Fibroblast of lung (primary cell): ENCODE data around the gene C1QTNF12. TPM values are rescaled to one million over a fixed set of nuclear protein-coding genes. Genes with fewer than 3 reads are reported as not detected.

Experiments
- DNase-seq, 2 donors: peaks; one replicate each; pipeline versions ENCODE4 v3.0.0 to v3.0.0-alpha.2; 2010; ENCODE audit warnings: low read depth in 2 of 2
- H2AFZ ChIP-seq: 2 replicates; pipeline ENCODE4 v1.5.1; 2012; ENCODE audit warnings: low read length, control low read depth, inconsistent platforms
- H3K27ac ChIP-seq: 2 replicates; pipeline ENCODE4 v1.5.1; 2011; ENCODE audit warnings: low read length, control low read depth; ENCODE audit not compliant: insufficient read depth
- H3K27me3 ChIP-seq: 2 replicates; pipeline ENCODE4 v1.5.1; 2011; ENCODE audit warnings: mild to moderate bottlenecking, low read length; ENCODE audit not compliant: control insufficient read depth, insufficient read depth
- H3K36me3 ChIP-seq: 2 replicates; pipeline ENCODE4 v1.5.1; 2011; ENCODE audit warnings: low read length; ENCODE audit not compliant: control insufficient read depth, insufficient read depth
- H3K4me1 ChIP-seq: 2 replicates; pipeline ENCODE4 v1.5.1; 2011; ENCODE audit warnings: low read length; ENCODE audit not compliant: control insufficient read depth, insufficient read depth; ENCODE audit errors: extremely low read depth
- H3K4me2 ChIP-seq: 2 replicates; pipeline ENCODE4 v1.5.1; 2011; ENCODE audit warnings: low read length, control low read depth; ENCODE audit not compliant: insufficient read depth; ENCODE audit errors: extremely low read depth
- H3K4me3 ChIP-seq, 4 experiments: fragments of 200-600 bp in 1 of 4; sonication (generic) in 1 of 4; replicated peaks in 1 of 4; 2 replicates each; pipeline ENCODE4 v1.5.1; 2011 to 2016; ENCODE audit warnings: low read length in 4 of 4, low read depth in 3 of 4, mild to moderate bottlenecking in 3 of 4, control low read depth in 2 of 4, inconsistent platforms in 1 of 4, mixed read lengths in 1 of 4; ENCODE audit not compliant: insufficient read depth in 1 of 4; ENCODE audit errors: control extremely low read depth in 1 of 4
- H3K79me2 ChIP-seq: 2 replicates; pipeline ENCODE4 v1.5.1; 2012; ENCODE audit warnings: mild to moderate bottlenecking, low read length, inconsistent platforms; ENCODE audit not compliant: control insufficient read depth, insufficient read depth
- H3K9ac ChIP-seq: 2 replicates; pipeline ENCODE4 v1.5.1; 2011; ENCODE audit warnings: mild to moderate bottlenecking, low read length, control low read depth; ENCODE audit not compliant: insufficient read depth
- H3K9me3 ChIP-seq: 2 replicates; pipeline ENCODE4 v1.5.1; 2012; ENCODE audit warnings: low read depth, low read length; ENCODE audit not compliant: control insufficient read depth, insufficient read depth
- H4K20me1 ChIP-seq: 2 replicates; pipeline ENCODE4 v1.5.1; 2011; ENCODE audit warnings: low read length; ENCODE audit not compliant: control insufficient read depth, insufficient read depth; ENCODE audit errors: extremely low read depth
- CTCF ChIP-seq, 2 donors: IDR thresholded peaks in 1 of 2; conservative IDR thresholded peaks in 1 of 2; 1 replicate in 1 of 2; 2 replicates in 1 of 2; pipeline ENCODE4 v1.5.1; 2011 to 2012; ENCODE audit warnings: low read length in 2 of 2, control low read depth in 1 of 2, inconsistent platforms in 1 of 2, low read depth in 1 of 2, mild to moderate bottlenecking in 1 of 2
- EZH2 ChIP-seq: IDR thresholded peaks from 2 replicates; pipeline ENCODE4 v1.5.1; 2012; ENCODE audit warnings: low read length, control low read depth, mild to moderate bottlenecking; ENCODE audit errors: missing control alignments
- polyA plus RNA-seq, 2 donors: library from polyadenylated mRNA; depleted of rRNA in 1 of 2; stranded (reverse) in 1 of 2; unstranded in 1 of 2; fragments of >200 nt; gene quantifications; 2 replicates each; pipeline ENCODE4 v1.2.1, GENCODE V29; 2011 to 2012; ENCODE audit warnings: missing spikeins in 1 of 2
- total RNA-seq: library from RNA; depleted of rRNA; stranded (reverse); fragments of >200 nt; gene quantifications from 2 replicates; pipeline ENCODE4 v1.2.1, GENCODE V29; 2014

C1QTNF12 gene
- total and polyA plus RNA-seq, 2 donors (not counting 1 experiment from before 2014, with no cell fraction given): 0.27 to 4.1 TPM

- H3K4me3 ChIP-seq: no peak overlapping the region
- DNase-seq: no peak
- no peak overlapping the region for H2AFZ ChIP-seq
- H3K27ac ChIP-seq: peak overlapping the region; percentile 23
- H3K79me2 ChIP-seq: peaks cover 45% of the 10 kb centered on the region
- no peaks in the 10 kb centered on the region for H3K27me3 ChIP-seq
- peaks cover 41% of the 10 kb centered on the region for H3K36me3 ChIP-seq
- no peaks in the 10 kb centered on the region for H4K20me1 ChIP-seq
- peaks cover 9% of the 10 kb centered on the region for H3K4me1 ChIP-seq
- no peak overlapping the region for H3K4me2 ChIP-seq
- no peaks in the 10 kb centered on the region for H3K9me3 ChIP-seq
- no peak overlapping the region for H3K9ac ChIP-seq
- TF ChIP-seq CTCF (conservative IDR thresholded peaks at IDR 0.05 in 1 of 2, IDR thresholded peaks at IDR 0.05 in 1 of 2; ENCODE audit: low read depth in 1 of 2, low read length in 2 of 2) (no peak), EZH2 (no peak)
Observed at GRCh38 chr1:1259540-1259939, 13.0 kb upstream of the C1QTNF12 start.

DNA sequence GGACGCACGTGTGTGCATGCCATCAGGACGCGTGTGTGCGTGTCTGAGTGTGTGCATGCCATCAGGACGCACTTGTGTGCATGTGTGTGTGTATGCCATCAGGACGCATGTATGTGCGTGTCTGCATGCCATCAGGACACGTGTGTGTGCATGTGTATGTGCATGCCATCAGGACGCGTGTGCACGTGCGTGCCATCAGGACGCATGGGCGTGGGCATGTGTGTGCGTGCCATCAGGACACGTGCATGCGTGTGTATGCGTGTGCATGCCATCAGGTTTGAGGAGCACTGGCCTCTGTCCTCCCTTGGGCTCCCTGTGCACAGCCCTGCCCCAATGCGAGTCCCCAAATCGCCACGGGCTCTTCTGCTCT is 12.6 kb upstream of the C1QTNF12 start:
- Histone ChIP-seq H3K4me3 (no peak overlapping the region), H3K4me1 (peaks cover 5% of the 10 kb centered on the region), H2AFZ (no peak overlapping the region), H4K20me1 (no peaks in the 10 kb centered on the region), H3K9me3 (no peaks in the 10 kb centered on the region), H3K79me2 (peaks cover 43% of the 10 kb centered on the region), H3K36me3 (peaks cover 42% of the 10 kb centered on the region), H3K9ac (no peak overlapping the region), H3K27me3 (no peaks in the 10 kb centered on the region), H3K27ac (no peak overlapping the region), H3K4me2 (no peak overlapping the region)
- DNase-seq: no peak
- TF ChIP-seq EZH2: no peak

DNA sequence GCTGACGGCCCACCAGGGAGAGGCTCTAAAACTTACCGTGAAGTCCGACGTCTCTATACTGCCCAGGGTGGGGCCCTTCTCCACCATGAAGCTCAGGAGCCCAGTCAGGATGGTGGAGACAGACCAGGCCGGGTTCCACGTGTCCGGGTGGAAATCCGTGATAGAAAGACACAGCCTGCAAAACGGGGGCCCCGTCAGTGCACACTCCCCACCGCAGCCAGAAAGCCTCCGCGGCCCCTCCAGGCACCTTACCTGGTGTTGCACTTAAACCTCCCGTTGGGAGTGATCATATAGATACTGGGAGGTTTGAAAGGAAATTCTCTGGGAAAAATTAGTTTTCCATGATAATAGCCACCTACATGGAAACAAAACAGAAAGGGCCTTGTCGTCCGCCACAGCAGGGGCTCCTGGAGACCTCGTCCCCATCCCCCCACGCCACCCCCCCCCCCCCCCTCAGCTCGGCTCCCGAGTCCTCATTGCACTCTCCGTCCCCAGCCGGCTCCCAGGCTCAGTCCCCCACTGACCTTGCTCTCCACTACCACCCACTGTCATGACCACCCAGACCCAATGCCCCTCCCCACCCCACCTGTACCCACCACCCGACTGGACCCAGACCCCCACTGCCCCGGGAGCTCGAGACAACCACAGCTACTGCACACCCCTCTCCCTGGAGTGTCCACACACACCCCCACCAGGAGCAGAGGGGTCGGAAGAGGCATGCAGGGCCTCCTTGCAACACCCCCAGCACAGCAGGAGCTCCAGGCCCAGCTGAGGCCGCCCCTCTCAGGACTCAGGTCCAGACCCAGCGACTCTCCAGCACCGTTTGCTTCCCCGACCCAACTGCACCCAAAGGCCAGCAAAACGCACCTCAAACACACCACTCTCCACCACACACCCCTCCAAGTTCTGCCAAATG is 10.7 kb upstream of the C1QTNF12 start:
- no peak overlapping the region for H3K4me2 ChIP-seq
- H3K4me1 ChIP-seq: peaks cover 2% of the 10 kb centered on the region
- H3K9me3 ChIP-seq: no peaks in the 10 kb centered on the region
- no peak overlapping the region for H3K4me3 ChIP-seq
- H3K36me3 ChIP-seq: peaks cover 37% of the 10 kb centered on the region
- no peak for DNase-seq
- no peak overlapping the region for H2AFZ ChIP-seq
- no peaks in the 10 kb centered on the region for H3K27me3 ChIP-seq
- peaks cover 26% of the 10 kb centered on the region for H3K79me2 ChIP-seq
- H3K9ac ChIP-seq: no peak overlapping the region
- peak overlapping the region; percentile 14 for H3K27ac ChIP-seq
- H4K20me1 ChIP-seq: no peaks in the 10 kb centered on the region
- TF ChIP-seq EZH2 (no peak), CTCF (conservative IDR thresholded peaks at IDR 0.05 in 1 of 2, IDR thresholded peaks at IDR 0.05 in 1 of 2; ENCODE audit: low read depth in 1 of 2, low read length in 2 of 2) (no peak)
